NCI-H510A (cell line): ENCODE measurements around the gene F8.

ENCODE experiments used
- DNase-seq: peaks from one replicate; lab custom pipeline; 2025; lab: John Stamatoyannopoulos, UW

F8 gene

DNA sequence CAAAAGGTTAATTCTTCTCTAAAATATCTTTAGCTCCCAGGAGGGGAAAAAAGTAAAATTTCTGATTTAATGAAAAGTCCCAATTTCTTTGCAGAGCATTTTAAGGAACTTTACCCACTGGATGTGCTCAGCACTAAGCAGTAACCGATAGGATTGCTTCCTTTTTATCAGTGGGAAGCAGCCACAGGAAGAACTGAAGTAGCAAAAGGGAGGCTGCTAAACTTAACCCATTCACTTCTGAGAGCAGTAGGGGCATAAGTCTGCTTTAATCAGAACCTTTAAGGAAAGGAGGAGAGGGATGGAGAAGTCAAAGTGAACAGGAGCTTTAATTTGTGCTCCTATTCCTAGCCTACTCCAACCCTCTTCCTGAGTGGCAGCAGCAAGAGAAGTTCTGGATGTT lies at the start of gene F8:
F8 (minus strand) TSS at position 139 of the 400 bp plus-strand sequence. CDS start 171 bp downstream, outside the sequence.
- DNase-seq: no peak

DNA sequence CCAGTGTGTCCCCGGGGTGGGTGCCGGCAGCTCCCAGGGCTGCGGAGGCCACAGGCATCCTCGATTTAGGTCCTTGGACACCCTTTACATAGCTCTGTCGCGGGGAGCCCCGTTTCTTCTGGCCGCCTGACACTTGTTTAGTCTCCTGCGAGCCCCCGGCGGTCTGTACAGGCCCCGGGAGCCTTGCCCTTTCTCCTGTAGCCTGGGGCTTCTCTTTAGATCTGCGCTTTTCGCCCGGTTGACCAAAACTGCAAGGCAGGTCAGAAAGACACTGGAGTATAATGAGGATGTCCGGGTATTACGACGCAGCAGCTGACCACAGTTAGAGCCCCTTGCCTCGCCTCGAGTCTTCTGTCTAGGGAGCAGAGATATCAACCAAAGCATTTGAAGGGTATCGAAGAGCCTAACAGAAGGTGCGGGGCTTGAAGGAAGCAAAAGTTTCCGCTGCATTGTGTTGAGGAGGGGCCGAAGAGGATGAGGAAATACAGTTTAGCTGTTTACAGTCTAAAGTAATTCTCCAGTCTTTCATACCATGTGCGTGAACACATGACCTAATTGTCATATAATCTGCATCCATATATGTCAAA lies 49.3 kb upstream of the F8 start:
- no peak for DNase-seq

- peak; percentile 86 for DNase-seq
Observed at GRCh38 chrX:155070975-155071693, 48.6 kb upstream of the F8 start, which contains the start of the genes BRCC3, CMC4 and MTCP1. Gene BRCC3 (plus strand): TSS chrX:155071508. CDS start chrX:155071528, 20 bp downstream. Gene CMC4 (minus strand): TSS chrX:155071136. CDS start chrX:155064023, 7,113 bp downstream. Gene MTCP1 (minus strand): TSS chrX:155071136. CDS start chrX:155066010, 5,126 bp downstream.

- DNase-seq: no peak
Observed at GRCh38 chrX:155070663-155070974, 48.1 kb upstream of the F8 start.

DNA sequence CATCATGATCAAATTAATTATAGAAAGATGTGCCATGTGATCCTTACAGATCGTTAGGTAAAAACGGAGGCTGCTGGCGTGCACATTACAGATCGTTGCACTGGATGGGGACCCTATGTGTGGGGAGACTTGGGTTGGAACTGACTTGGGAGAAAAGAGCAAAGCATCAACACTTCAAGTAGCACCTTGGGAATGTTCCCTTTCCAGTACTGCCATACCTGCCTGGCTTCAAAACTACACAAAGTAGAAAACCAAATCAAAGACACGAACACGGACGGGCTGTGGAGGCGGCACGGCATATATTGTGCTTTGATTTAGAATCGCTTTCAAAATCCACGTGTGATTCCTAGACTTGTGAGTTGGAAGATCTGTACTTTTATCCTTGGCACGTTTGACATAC lies 47.5 kb upstream of the F8 start:
- DNase-seq: no peak

DNA sequence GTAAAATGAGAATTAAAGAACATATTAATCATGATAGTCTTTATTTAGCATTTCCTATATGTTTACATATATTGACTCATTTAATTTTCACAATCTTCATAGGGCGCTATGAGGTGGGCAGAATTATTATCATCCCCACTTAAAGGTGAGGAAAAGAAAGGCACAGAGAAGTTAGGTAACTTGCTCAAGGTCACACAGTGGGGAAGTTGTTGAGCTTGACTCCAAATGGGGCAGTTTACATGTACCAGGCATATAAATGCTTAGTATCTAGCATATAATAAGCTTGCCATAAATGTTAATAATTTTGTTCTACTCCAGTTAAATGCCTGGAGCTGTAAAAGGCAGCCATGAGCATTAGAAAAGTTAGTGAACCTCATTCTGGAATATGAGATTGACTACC lies 46.9 kb upstream of the F8 start:
- no peak for DNase-seq

- no peak for DNase-seq
Observed at GRCh38 chrX:155068165-155068564, 45.6 kb upstream of the F8 start.

- DNase-seq: no peak
Observed at GRCh38 chrX:155065035-155065734, 42.7 kb upstream of the F8 start.

GRCh38 chrX:155061760-155062159 lies 39.2 kb upstream of the F8 start:
- DNase-seq: no peak

GRCh38 chrX:155056877-155057792 lies 34.6 kb upstream of the F8 start:
- DNase-seq: no peak

- no peak for DNase-seq
Observed at GRCh38 chrX:155056471-155056870, 33.9 kb upstream of the F8 start.

DNA sequence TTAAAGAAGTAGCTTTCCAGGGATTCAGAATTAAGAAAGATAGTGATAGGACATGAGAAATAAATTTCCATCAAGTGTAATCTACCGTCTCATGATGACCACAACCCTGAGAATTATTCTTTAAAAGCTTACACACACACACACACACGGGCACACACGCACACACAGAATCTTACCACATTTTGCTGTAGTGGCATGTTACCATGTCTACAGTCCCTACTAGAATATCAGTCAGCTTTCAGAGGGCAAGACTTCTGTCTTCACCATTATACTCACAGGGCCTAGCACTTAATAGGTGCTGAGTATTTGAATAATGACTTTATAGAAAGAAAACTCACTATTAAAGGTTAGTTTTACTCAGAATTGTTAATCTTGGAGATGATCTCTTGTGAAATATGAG lies 33.0 kb upstream of the F8 start:
- DNase-seq: no peak

DNA sequence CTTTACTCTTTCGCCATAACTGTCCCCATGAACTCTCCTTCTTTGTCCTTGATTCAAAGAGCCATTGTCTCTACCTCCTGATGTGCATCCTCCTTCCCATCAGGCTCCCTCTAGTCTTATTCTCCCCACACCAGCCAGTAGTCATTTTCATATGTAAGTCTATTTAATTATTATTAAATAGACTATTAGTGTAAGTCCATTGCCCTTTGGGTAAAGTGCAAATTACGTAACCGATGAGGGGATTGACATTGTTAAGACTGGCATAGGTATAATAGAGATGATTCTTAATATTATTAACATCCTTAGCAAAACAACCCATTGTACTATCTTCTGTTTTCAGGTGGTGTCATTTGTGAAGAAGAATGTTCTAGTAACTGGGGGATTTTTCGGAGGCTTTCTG lies 31.7 kb upstream of the F8 start:
- DNase-seq: no peak

DNA sequence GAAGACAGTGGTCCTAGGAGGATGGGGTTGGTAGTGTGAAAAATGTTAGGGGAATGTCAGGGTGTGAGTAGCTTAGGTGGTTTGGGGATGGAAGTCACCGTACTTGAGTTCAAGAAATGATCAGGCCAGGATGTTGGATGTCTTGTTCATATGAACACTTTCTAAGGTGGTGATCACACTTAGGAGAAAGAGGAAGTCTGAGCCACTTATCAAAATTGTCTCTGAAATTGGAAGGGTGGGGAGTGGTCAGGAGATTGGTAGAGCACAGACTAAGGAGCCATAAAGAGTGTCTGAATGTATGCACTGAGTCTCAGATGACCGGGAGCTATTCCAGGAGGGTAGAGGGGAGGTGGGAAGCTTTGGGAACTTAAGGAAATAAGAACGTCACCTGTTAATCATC lies 31.1 kb upstream of the F8 start:
- DNase-seq: no peak

- DNase-seq: no peak
Observed at GRCh38 chrX:155052738-155053498, 30.4 kb upstream of the F8 start.

GRCh38 chrX:155048977-155049619 lies 26.6 kb upstream of the F8 start:
- DNase-seq: peak; percentile 10

GRCh38 chrX:155046811-155047528 lies 24.4 kb upstream of the F8 start:
- DNase-seq: no peak

DNA sequence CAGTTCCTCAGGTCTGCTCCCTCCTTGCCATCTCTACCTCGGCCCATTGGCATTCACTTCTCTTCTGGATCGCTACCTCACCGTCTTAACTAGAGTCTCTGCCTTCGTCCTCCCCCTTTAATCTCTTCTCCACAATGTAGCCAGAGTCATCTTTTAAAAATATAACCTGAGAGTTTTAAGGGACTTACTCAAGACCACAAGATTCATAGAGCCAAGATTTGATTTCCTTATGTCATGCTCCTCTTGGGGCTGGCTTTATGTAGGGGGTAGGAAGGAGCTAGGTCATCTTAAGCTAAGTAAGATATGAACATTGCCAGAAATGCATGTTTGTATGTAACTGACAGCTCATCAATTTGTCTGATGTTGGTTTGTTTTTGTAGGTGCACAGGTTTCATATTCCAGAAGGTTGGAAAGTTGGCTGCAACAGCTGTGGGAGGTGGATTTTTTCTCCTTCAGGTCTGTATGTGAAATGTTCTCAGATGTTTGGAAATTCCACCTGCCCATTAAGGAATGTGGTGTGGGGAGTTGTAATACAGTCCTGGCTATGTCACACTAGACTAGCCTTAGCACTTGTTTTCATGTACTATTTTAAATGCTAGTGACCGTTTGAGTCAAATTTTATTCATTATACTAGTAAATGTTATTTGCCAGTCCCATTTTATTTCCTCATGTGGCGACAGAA lies 23.7 kb upstream of the F8 start:
- no peak for DNase-seq

- no peak for DNase-seq
Observed at GRCh38 chrX:155035688-155036087, 13.2 kb upstream of the F8 start.

DNA sequence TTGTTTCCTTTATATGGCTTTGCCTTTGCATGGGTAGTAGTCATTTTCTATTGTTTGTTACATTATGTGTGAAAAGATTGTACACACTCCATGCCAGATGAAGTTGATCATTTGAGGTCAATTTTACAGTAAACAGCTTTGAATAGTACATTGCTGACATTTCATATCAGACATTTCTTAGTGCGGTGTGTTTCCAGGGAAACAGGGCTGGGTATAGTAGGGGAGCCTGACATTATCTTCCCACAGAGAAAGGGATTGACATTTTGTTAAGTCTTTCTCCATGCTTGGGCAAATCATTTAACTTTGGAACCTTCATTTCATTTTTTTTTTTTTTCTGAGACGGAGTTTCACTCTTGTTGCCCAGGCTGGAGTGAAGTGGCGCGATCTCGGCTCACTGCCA lies 9.1 kb upstream of the F8 start:
- DNase-seq: no peak
